ENCODE data around the gene SLC4A1. TPM values are rescaled to one million over a fixed set of nuclear protein-coding genes. Genes with fewer than 3 reads are reported as not detected.

Gene SLC4A1
- total RNA-seq, 3 donors from 2014 or later: 0.33 TPM; not detected in 2

GRCh38 chr17:44266402-44267164 is 1.4 kb downstream of the SLC4A1 start:
- no peak for DNase-seq (ENCODE audit: low spot score in 2 of 2)

GRCh38 chr17:44263345-44263902 is 4.5 kb downstream of the SLC4A1 start:
- intact Hi-C loops (cut with DNase I; ENCODE audit: low total_unique reads): no loop called here
- H3K27me3 ChIP-seq: no peaks in the 10 kb centered on the region
- H3K9me3 ChIP-seq: no peaks in the 10 kb centered on the region
- no peaks in the 10 kb centered on the region for H3K36me3 ChIP-seq
- no peak for DNase-seq (ENCODE audit: low spot score in 2 of 2)
- no peaks in the 10 kb centered on the region for H3K4me1 ChIP-seq
- H3K27ac ChIP-seq: no peak overlapping the region
- TF ChIP-seq CTCF (IDR thresholded peaks at IDR 0.05) (no peak), POLR2AphosphoS5 (IDR thresholded peaks at IDR 0.05) (no peak), POLR2A (IDR thresholded peaks at IDR 0.05) (no peak)
- H3K4me3 ChIP-seq: no peak overlapping the region

More at GRCh38 chr17:44266402-44267164, 1.4 kb downstream of the SLC4A1 start:
- Histone ChIP-seq H3K4me1 (no peaks in the 10 kb centered on the region), H3K27me3 (no peaks in the 10 kb centered on the region), H3K9me3 (no peaks in the 10 kb centered on the region), H3K36me3 (no peaks in the 10 kb centered on the region), H3K27ac (no peak overlapping the region), H3K4me3 (no peak overlapping the region)
- intact Hi-C loops (cut with DNase I; ENCODE audit: low total_unique reads): no loop called here
- TF ChIP-seq CTCF (IDR thresholded peaks at IDR 0.05): no peak
- TF ChIP-seq POLR2A (IDR thresholded peaks at IDR 0.05): no peak
- TF ChIP-seq POLR2AphosphoS5 (IDR thresholded peaks at IDR 0.05): no peak

- no peak overlapping the region for H3K4me3 ChIP-seq
- intact Hi-C loops (cut with DNase I; ENCODE audit: low total_unique reads): no loop called here
- H3K27ac ChIP-seq: no peak overlapping the region
- no peaks in the 10 kb centered on the region for H3K36me3 ChIP-seq
- H3K27me3 ChIP-seq: no peaks in the 10 kb centered on the region
- no peak for TF ChIP-seq POLR2AphosphoS5 (IDR thresholded peaks at IDR 0.05)
- no peak for TF ChIP-seq POLR2A (IDR thresholded peaks at IDR 0.05)
- no peak for TF ChIP-seq CTCF (IDR thresholded peaks at IDR 0.05)
- H3K4me1 ChIP-seq: no peaks in the 10 kb centered on the region
- no peak for DNase-seq (ENCODE audit: low spot score in 2 of 2)
- H3K9me3 ChIP-seq: no peaks in the 10 kb centered on the region
These were observed 5.2 kb downstream of the SLC4A1 start for GRCh38 chr17:44262654-44263225.

GRCh38 chr17:44260296-44260695 is 7.6 kb downstream of the SLC4A1 start:
- no peak for DNase-seq (ENCODE audit: low spot score in 2 of 2)
- intact Hi-C loops (cut with DNase I; ENCODE audit: low total_unique reads): no loop called here
- H3K27me3 ChIP-seq: no peaks in the 10 kb centered on the region

More at GRCh38 chr17:44260296-44260695, 7.6 kb downstream of the SLC4A1 start:
- H3K9me3 ChIP-seq: no peaks in the 10 kb centered on the region
- TF ChIP-seq POLR2AphosphoS5 (IDR thresholded peaks at IDR 0.05): no peak
- no peak for TF ChIP-seq POLR2A (IDR thresholded peaks at IDR 0.05)
- no peak for TF ChIP-seq CTCF (IDR thresholded peaks at IDR 0.05)
- H3K4me1 ChIP-seq: no peaks in the 10 kb centered on the region
- no peaks in the 10 kb centered on the region for H3K36me3 ChIP-seq
- H3K27ac ChIP-seq: no peak overlapping the region
- no peak overlapping the region for H3K4me3 ChIP-seq

Data from breast epithelium (tissue), 4 donors.